HCT116 (cell line): ENCODE data around the gene LDB2. TPM values are rescaled to one million over a fixed set of nuclear protein-coding genes. Genes with fewer than 3 reads are reported as not detected.

Experiments
- ATAC-seq: fragments of 200-7000 bp; cut with Tn5 transposase; 2 replicates; pipeline ENCODE4 v1.9.1; 2020; ENCODE audit warnings: mild to moderate bottlenecking, moderate library complexity
- BruUV-seq: library from RNA; stranded (reverse); fragments of 400-500 nt; replicated peaks from 2 replicates; lab custom pipeline; 2021; lab: Mats Ljungman, UMichigan
- CTCF ChIA-PET: fragments of 300-600 bp; sonication (Branson Sonifier 250); formaldehyde crosslinking; loops from one replicate; lab custom pipeline; 2021; ENCODE audit warnings: antibody characterized with exemption; lab: Charles Lee
- POLR2A ChIA-PET: fragments of 300-600, 350-600 bp; sonication (Branson Sonifier 250); formaldehyde crosslinking; loops from one replicate; lab custom pipeline; 2021; ENCODE audit warnings: antibody characterized with exemption; lab: Charles Lee
- RAD21 ChIA-PET, 2 experiments: fragments of 300-600 bp; sonication (Branson Sonifier 250); formaldehyde crosslinking; loops; one replicate each; lab custom pipeline; 2023; ENCODE audit warnings: low total read pairs in 2 of 2; ENCODE audit not compliant: uncharacterized antibody in 2 of 2, unreplicated experiment in 2 of 2, low non-redundant PET in 1 of 2; lab: Charles Lee
- DNase-seq: peaks from one replicate; pipeline ENCODE4 v3.0.0-alpha.2; 2010; ENCODE audit warnings: low read depth, low spot score
- H2AFZ ChIP-seq: fragments of 200-600 bp; shearing (Covaris generic), sonication (generic); 2 replicates; pipeline ENCODE4 v1.6.1; 2017; ENCODE audit warnings: low read depth, mixed run types, mixed read lengths, antibody characterized with exemption, low read length; ENCODE audit not compliant: poor library complexity, severe bottlenecking
- H3K27ac ChIP-seq: 2 replicates; pipeline ENCODE4 v1.5.1; 2012; ENCODE audit warnings: low read depth, low read length
- H3K27me3 ChIP-seq: fragments of 200-600 bp; sonication (generic); 2 replicates; pipeline ENCODE4 v1.6.1; 2016; ENCODE audit warnings: mixed run types, low read length, mixed read lengths; ENCODE audit not compliant: insufficient read depth
- H3K36me3 ChIP-seq, 2 experiments: fragments of 200-500 bp in 1 of 2; fragments of 200-600 bp in 1 of 2; sonication (Bioruptor generic) in 1 of 2; sonication (generic) in 1 of 2; 2 replicates each; pipeline versions ENCODE4 v1.5.1 to v1.6.1; 2014 to 2016; ENCODE audit warnings: low read length in 2 of 2, inconsistent platforms in 1 of 2, mixed read lengths in 1 of 2, mixed run types in 1 of 2; ENCODE audit not compliant: insufficient read depth in 2 of 2, control insufficient read depth in 1 of 2
- H3K4me1 ChIP-seq, 2 experiments: fragments of 200-600 bp in 1 of 2; sonication (generic) in 1 of 2; 2 replicates each; pipeline versions ENCODE4 v1.5.1 to v1.6.1; 2012 to 2017; ENCODE audit warnings: low read length in 2 of 2, inconsistent platforms in 1 of 2, mild to moderate bottlenecking in 1 of 2, mixed read lengths in 1 of 2, mixed run types in 1 of 2, moderate library complexity in 1 of 2; ENCODE audit not compliant: insufficient read depth in 2 of 2, control insufficient read depth in 1 of 2
- H3K4me2 ChIP-seq: fragments of 200-600 bp; sonication (generic); 2 replicates; pipeline ENCODE4 v1.6.1; 2017; ENCODE audit warnings: mixed run types, low read length, mixed read lengths
- H3K4me3 ChIP-seq, 2 experiments: fragments of 200-600 bp in 1 of 2; sonication (generic) in 1 of 2; replicated peaks in 1 of 2; 2 replicates each; pipeline ENCODE4 v1.5.1; 2011 to 2016; ENCODE audit warnings: low read length in 2 of 2, control low read depth in 1 of 2, low read depth in 1 of 2, mild to moderate bottlenecking in 1 of 2, mixed read lengths in 1 of 2, mixed run types in 1 of 2
- H3K79me2 ChIP-seq: fragments of 200-600 bp; sonication (generic); 2 replicates; pipeline ENCODE4 v1.6.1; 2017; ENCODE audit warnings: mild to moderate bottlenecking, mixed run types, low read length, moderate library complexity, mixed read lengths; ENCODE audit not compliant: insufficient read depth
- H3K9ac ChIP-seq: fragments of 200-600 bp; sonication (generic); 2 replicates; pipeline ENCODE4 v1.6.1; 2016; ENCODE audit warnings: low read length, mixed read lengths
- H3K9me2 ChIP-seq: fragments of 200-600 bp; sonication (generic), shearing (Covaris generic); 2 replicates; pipeline ENCODE4 v1.6.1; 2017; ENCODE audit warnings: mixed run types, mild to moderate bottlenecking, moderate library complexity; ENCODE audit not compliant: insufficient read depth
- H3K9me3 ChIP-seq, 2 experiments: fragments of 200-500 bp in 1 of 2; fragments of 200-600 bp in 1 of 2; sonication (Bioruptor generic) in 1 of 2; sonication (generic) in 1 of 2; 2 replicates each; pipeline ENCODE4 v1.6.1; 2014 to 2017; ENCODE audit warnings: low read length in 2 of 2, mixed read lengths in 2 of 2, inconsistent platforms in 1 of 2, low read depth in 1 of 2, mild to moderate bottlenecking in 1 of 2, mixed run types in 1 of 2, moderate library complexity in 1 of 2; ENCODE audit not compliant: control insufficient read depth in 1 of 2, insufficient read depth in 1 of 2
- H4K20me1 ChIP-seq: fragments of 200-600 bp; sonication (generic), shearing (Covaris generic); 2 replicates; pipeline ENCODE4 v1.6.1; 2017; ENCODE audit warnings: mixed run types, mild to moderate bottlenecking, moderate library complexity; ENCODE audit not compliant: insufficient read depth
- CBX3 ChIP-seq: IDR thresholded peaks from 2 replicates; pipeline ENCODE4 v1.6.1; 2012; ENCODE audit warnings: low read depth
- CEBPB ChIP-seq: IDR thresholded peaks from 2 replicates; pipeline ENCODE4 v1.6.1; 2012; ENCODE audit warnings: low read depth
- EGR1 ChIP-seq: IDR thresholded peaks from 2 replicates; pipeline ENCODE4 v1.6.1; 2012; ENCODE audit warnings: low read depth
- EZH2phosphoT487 ChIP-seq: fragments of 200-600 bp; IDR thresholded peaks from 2 replicates; pipeline ENCODE4 v1.6.1; 2018; ENCODE audit warnings: antibody characterized with exemption, borderline replicate concordance
- JUND ChIP-seq: IDR thresholded peaks from 2 replicates; pipeline ENCODE4 v1.6.1; 2012
- MAX ChIP-seq: IDR thresholded peaks from 2 replicates; pipeline ENCODE4 v1.6.1; 2012
- POLR2A ChIP-seq: IDR thresholded peaks from 2 replicates; pipeline ENCODE4 v1.7.0; 2011; ENCODE audit warnings: borderline replicate concordance; ENCODE audit not compliant: insufficient read depth, insufficient read length; ENCODE audit errors: extremely low read depth
- POLR2AphosphoS5 ChIP-seq: IDR thresholded peaks from 2 replicates; pipeline ENCODE4 v1.6.1; 2011; ENCODE audit warnings: mild to moderate bottlenecking, low read depth, low read length, moderate library complexity
- SIN3A ChIP-seq: IDR thresholded peaks from 2 replicates; pipeline ENCODE4 v1.6.1; 2012; ENCODE audit warnings: low read depth
- SP1 ChIP-seq: IDR thresholded peaks from 2 replicates; pipeline ENCODE4 v1.6.1; 2012; ENCODE audit warnings: low read depth
- SRF ChIP-seq: IDR thresholded peaks from 2 replicates; pipeline ENCODE4 v1.6.1; 2012; ENCODE audit warnings: low read depth
- TCF7L2 ChIP-seq: IDR thresholded peaks from 2 replicates; pipeline ENCODE4 v1.7.0; 2011; ENCODE audit warnings: borderline replicate concordance, inconsistent platforms; ENCODE audit not compliant: insufficient read depth, insufficient read length; ENCODE audit errors: extremely low read depth
- ZBTB33 ChIP-seq: IDR thresholded peaks from 2 replicates; pipeline ENCODE4 v1.6.1; 2011; ENCODE audit warnings: mild to moderate bottlenecking, low read length, moderate library complexity; ENCODE audit not compliant: insufficient replicate concordance; ENCODE audit errors: extremely low read depth
- ZFX ChIP-seq: fragments of 450-650 bp; IDR thresholded peaks from 2 replicates; pipeline ENCODE4 v1.6.1; 2017
- intact Hi-C: fragments of 100-400 bp; cut with micrococcal nuclease; formaldehyde crosslinking; loops from 2 replicates; pipeline ENCODE4 v1.10.0; 2022
- total RNA-seq: library from RNA; stranded (reverse); gene quantifications from one replicate; pipeline ENCODE4 v1.2.1, GENCODE V29; 2021; ENCODE audit not compliant: unreplicated experiment
- TF ChIP-seq, protein P1 (sequence below), 3 experiments: fragments of 200-600 bp in 1 of 3; sonication (generic) in 1 of 3; IDR thresholded peaks in 2 of 3; conservative IDR thresholded peaks in 1 of 3; 2 replicates each; pipeline ENCODE4 v1.5.1; 2012 to 2017; ENCODE audit warnings: low read depth in 2 of 3, low read length in 2 of 3, antibody characterized with exemption in 1 of 3, borderline replicate concordance in 1 of 3, control low read depth in 1 of 3, mild to moderate bottlenecking in 1 of 3, mixed read lengths in 1 of 3, mixed run types in 1 of 3, moderate library complexity in 1 of 3; ENCODE audit not compliant: insufficient read depth in 1 of 3
- TF ChIP-seq, protein P2 (sequence below): IDR thresholded peaks from 2 replicates; pipeline ENCODE4 v1.6.1; 2012; ENCODE audit warnings: low read depth

Gene LDB2
- total RNA-seq, 1 experiment from 2014 or later, result 0.12 TPM

- Histone ChIP-seq H4K20me1 (no peaks in the 10 kb centered on the region), H3K4me2 (no peak overlapping the region), H3K4me3 (no peak overlapping the region), H2AFZ (no peak overlapping the region), H3K9me2 (no peaks in the 10 kb centered on the region), H3K36me3 (no peaks in the 10 kb centered on the region), H3K4me1 (no peaks in the 10 kb centered on the region), H3K79me2 (no peaks in the 10 kb centered on the region), H3K27me3 (peaks cover 16% of the 10 kb centered on the region), H3K9me3 (no peaks in the 10 kb centered on the region), H3K9ac (no peak overlapping the region), H3K27ac (no peak overlapping the region)
- ChIA-PET RAD21 (no interaction called here), POLR2A (no interaction called here), CTCF (no interaction called here)
- BruUV-seq, result no TSS peak
- DNase-seq, result no peak
- TF ChIP-seq CBX3 (no peak), TCF7L2 (no peak), POLR2AphosphoS5 (no peak), SP1 (no peak), ZBTB33 (no peak), ZFX (no peak), SIN3A (no peak), SRF (no peak), MAX (no peak), JUND (no peak), CEBPB (no peak), EZH2phosphoT487 (no peak), EGR1 (no peak), POLR2A (no peak)
- TF ChIP-seq, protein P1, sequence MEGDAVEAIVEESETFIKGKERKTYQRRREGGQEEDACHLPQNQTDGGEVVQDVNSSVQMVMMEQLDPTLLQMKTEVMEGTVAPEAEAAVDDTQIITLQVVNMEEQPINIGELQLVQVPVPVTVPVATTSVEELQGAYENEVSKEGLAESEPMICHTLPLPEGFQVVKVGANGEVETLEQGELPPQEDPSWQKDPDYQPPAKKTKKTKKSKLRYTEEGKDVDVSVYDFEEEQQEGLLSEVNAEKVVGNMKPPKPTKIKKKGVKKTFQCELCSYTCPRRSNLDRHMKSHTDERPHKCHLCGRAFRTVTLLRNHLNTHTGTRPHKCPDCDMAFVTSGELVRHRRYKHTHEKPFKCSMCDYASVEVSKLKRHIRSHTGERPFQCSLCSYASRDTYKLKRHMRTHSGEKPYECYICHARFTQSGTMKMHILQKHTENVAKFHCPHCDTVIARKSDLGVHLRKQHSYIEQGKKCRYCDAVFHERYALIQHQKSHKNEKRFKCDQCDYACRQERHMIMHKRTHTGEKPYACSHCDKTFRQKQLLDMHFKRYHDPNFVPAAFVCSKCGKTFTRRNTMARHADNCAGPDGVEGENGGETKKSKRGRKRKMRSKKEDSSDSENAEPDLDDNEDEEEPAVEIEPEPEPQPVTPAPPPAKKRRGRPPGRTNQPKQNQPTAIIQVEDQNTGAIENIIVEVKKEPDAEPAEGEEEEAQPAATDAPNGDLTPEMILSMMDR (IDR thresholded peaks at IDR 0.05 in 2 of 3, conservative IDR thresholded peaks at IDR 0.05 in 1 of 3; ENCODE audit: borderline replicate concordance in 1 of 3, insufficient read depth in 1 of 3, low read depth in 2 of 3, low read length in 2 of 3), result no peak
- TF ChIP-seq, protein P2, sequence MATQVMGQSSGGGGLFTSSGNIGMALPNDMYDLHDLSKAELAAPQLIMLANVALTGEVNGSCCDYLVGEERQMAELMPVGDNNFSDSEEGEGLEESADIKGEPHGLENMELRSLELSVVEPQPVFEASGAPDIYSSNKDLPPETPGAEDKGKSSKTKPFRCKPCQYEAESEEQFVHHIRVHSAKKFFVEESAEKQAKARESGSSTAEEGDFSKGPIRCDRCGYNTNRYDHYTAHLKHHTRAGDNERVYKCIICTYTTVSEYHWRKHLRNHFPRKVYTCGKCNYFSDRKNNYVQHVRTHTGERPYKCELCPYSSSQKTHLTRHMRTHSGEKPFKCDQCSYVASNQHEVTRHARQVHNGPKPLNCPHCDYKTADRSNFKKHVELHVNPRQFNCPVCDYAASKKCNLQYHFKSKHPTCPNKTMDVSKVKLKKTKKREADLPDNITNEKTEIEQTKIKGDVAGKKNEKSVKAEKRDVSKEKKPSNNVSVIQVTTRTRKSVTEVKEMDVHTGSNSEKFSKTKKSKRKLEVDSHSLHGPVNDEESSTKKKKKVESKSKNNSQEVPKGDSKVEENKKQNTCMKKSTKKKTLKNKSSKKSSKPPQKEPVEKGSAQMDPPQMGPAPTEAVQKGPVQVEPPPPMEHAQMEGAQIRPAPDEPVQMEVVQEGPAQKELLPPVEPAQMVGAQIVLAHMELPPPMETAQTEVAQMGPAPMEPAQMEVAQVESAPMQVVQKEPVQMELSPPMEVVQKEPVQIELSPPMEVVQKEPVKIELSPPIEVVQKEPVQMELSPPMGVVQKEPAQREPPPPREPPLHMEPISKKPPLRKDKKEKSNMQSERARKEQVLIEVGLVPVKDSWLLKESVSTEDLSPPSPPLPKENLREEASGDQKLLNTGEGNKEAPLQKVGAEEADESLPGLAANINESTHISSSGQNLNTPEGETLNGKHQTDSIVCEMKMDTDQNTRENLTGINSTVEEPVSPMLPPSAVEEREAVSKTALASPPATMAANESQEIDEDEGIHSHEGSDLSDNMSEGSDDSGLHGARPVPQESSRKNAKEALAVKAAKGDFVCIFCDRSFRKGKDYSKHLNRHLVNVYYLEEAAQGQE, result no peak
- no peak for ATAC-seq
- intact Hi-C loops, result no loop called here
Measured at GRCh38 chr4:16775411-16776154, 122.9 kb downstream of the LDB2 start.
